Chondrocyte (in vitro differentiated cells): ENCODE results near the gene TENT4A. TPM values are rescaled to one million over a fixed set of nuclear protein-coding genes. Genes with fewer than 3 reads are reported as not detected.
A peak's percentile ranks its signal among the peaks of the same experiment; 100 is the strongest.

ENCODE experiments used
- DNase-seq: peaks from one replicate; pipeline ENCODE4 v3.0.0; 2021; ENCODE audit warnings: mixed read lengths, low spot score
- H3K27ac Mint-ChIP-seq: one replicate; pipeline ENCODE4 v1.8.0; 2021; ENCODE audit warnings: mild to moderate bottlenecking, moderate library complexity, mixed read lengths; ENCODE audit not compliant: unreplicated experiment
- H3K27me3 Mint-ChIP-seq: 2 replicates; pipeline ENCODE4 v1.8.0; 2021; ENCODE audit warnings: low read depth, mixed read lengths
- H3K36me3 Mint-ChIP-seq: 2 replicates; pipeline ENCODE4 v1.8.0; 2021; ENCODE audit warnings: low read depth, mixed read lengths
- H3K4me1 Mint-ChIP-seq: 2 replicates; pipeline ENCODE4 v1.8.0; 2021; ENCODE audit warnings: low read depth, mild to moderate bottlenecking, mixed read lengths
- H3K4me3 Mint-ChIP-seq: one replicate; pipeline ENCODE4 v1.8.0; 2021; ENCODE audit warnings: mild to moderate bottlenecking, moderate library complexity, mixed read lengths; ENCODE audit not compliant: unreplicated experiment
- H3K9me3 Mint-ChIP-seq: 2 replicates; pipeline ENCODE4 v1.8.0; 2021; ENCODE audit warnings: low read depth, mixed read lengths
- total RNA-seq: library from RNA; stranded (reverse); gene quantifications from 3 replicates; pipeline ENCODE4 v1.2.1, GENCODE V29; 2021
- TF ChIP-seq, protein P1 (sequence below): fragments of 200-600 bp; sonication (generic); IDR thresholded peaks from 2 replicates; pipeline ENCODE4 v1.5.0; 2021; ENCODE audit warnings: antibody characterized with exemption, mild to moderate bottlenecking, moderate library complexity

TENT4A gene
- total RNA-seq, 1 donor from 2014 or later = 21.5 TPM

DNA sequence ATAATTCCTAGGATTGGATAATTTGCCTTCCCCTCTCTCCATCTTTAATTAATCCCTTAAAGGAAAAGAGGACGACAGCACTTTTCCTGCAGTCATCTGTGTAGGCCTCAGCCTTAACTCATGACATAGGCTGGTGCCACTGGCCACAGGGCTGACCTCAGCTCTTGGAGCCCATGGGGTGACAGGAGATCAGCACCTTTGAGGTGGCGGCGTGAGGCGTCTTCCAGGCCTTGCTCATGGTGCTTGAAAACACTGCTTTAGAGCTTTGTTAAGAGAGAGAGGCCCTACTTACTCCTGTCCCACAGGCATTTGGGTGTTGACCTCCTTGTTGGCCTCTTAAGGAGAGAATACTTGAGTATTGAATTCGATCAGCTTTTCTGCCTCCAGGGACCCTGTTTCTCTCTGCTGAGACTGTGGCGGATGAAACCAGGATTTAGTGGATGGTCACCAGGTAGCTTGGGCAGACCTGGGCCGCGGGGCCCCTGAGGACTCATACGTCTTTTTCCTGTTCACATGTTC is 23.4 kb downstream of the TENT4A start:
- Mint-ChIP-seq H3K27me3 (no peaks in the 10 kb centered on the region), H3K4me3 (no peak overlapping the region), H3K27ac (peak overlapping the region; percentile 24), H3K36me3 (peaks cover 13% of the 10 kb centered on the region), H3K9me3 (no peaks in the 10 kb centered on the region), H3K4me1 (peaks cover 45% of the 10 kb centered on the region)
- DNase-seq = no peak
- TF ChIP-seq, protein P1, sequence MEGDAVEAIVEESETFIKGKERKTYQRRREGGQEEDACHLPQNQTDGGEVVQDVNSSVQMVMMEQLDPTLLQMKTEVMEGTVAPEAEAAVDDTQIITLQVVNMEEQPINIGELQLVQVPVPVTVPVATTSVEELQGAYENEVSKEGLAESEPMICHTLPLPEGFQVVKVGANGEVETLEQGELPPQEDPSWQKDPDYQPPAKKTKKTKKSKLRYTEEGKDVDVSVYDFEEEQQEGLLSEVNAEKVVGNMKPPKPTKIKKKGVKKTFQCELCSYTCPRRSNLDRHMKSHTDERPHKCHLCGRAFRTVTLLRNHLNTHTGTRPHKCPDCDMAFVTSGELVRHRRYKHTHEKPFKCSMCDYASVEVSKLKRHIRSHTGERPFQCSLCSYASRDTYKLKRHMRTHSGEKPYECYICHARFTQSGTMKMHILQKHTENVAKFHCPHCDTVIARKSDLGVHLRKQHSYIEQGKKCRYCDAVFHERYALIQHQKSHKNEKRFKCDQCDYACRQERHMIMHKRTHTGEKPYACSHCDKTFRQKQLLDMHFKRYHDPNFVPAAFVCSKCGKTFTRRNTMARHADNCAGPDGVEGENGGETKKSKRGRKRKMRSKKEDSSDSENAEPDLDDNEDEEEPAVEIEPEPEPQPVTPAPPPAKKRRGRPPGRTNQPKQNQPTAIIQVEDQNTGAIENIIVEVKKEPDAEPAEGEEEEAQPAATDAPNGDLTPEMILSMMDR = no peak

DNA sequence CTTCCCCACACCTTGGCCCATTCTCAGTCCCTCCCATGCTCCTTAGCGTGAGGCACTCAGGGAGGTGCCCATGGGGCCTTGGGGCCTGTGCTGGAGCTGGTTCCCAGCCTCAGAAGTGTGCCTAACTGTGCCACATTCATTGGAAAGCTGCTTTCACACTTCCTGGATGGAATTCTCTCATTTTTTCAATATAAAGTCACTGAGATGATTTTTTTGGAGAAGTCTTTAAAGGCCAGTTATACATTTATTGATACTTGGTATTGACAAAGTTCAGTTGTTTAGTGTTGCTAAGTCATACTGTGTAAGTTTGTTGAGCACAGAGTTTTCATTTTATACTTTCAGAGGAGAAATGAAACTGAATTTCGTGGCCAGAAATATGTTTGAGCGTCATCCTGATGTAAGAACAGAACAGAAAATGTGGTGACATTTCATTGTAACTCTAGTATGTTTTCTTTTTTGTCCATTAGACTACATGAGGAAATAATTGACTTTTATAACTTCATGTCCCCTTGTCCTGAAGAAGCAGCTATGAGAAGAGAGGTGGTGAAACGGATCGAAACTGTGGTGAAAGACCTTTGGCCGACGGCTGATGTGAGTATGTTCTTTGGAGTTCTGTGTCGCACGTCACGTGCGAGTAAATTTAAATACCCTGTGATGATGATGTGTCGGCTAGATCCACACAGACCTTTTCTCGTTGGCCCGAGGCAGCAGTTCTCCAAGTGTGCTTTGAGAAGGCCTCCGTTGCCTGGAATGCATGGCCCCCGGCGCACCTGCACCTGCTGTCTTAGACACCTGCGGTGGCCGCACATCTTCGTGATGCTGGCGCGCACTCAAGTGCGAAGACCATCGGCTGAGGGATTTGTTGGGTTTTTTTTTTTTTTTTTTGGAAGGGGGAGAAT is 24.1 kb downstream of the TENT4A start:
- Mint-ChIP-seq H3K27me3 (no peaks in the 10 kb centered on the region), H3K4me1 (peaks cover 38% of the 10 kb centered on the region), H3K9me3 (no peaks in the 10 kb centered on the region), H3K36me3 (peaks cover 13% of the 10 kb centered on the region), H3K4me3 (no peak overlapping the region), H3K27ac (peak overlapping the region; percentile 24)
- DNase-seq = no peak
- TF ChIP-seq, protein P1 = no peak

DNA sequence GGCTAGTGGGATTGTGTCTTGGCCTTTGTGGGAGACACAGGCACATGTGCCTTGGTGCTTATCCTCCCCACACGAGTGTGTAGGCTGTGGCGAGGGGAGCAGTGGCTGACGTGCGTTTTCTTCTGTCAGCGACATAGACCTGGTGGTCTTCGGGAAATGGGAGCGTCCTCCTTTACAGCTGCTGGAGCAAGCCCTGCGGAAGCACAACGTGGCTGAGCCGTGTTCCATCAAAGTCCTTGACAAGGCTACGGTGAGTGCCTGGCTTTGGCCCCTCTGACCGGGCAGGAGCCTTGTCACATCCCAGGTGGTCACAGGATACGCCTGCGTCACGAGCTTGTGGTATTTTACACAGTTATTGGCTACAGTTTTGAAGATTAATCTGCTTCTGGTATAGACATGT is 26.4 kb downstream of the TENT4A start:
- Mint-ChIP-seq H3K9me3 (no peaks in the 10 kb centered on the region), H3K4me1 (peaks cover 18% of the 10 kb centered on the region), H3K4me3 (no peak overlapping the region), H3K27ac (no peak overlapping the region), H3K36me3 (peaks cover 20% of the 10 kb centered on the region), H3K27me3 (no peaks in the 10 kb centered on the region)
- TF ChIP-seq, protein P1 = no peak
- no peak for DNase-seq

DNA sequence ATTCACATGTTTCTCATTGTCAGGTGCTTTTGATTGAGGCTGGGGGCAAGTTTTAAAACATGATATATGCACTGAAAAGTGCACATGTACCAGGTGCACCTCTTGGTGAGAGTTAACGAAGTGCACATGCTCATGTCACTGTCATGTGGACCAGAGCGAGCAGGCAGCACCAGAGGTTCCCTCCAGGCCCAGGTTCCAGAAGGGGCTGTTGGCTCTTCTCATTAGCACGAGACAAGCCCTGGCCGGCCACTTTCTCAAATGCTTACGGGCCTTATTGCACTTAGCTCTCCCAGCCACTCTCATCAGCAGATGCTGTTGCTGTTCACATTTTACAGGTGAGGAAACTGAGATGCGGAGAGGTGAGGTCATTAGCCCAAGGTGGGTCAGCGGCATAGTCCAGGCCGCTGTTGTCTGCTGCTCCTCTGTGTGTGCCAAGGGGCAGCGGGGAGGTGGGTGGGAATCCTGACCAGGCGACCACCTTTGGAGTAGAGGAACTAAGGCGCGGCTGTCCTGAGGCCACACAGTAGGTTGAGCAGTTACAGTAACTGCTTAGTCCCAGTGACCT is 27.4 kb downstream of the TENT4A start:
- no peaks in the 10 kb centered on the region for H3K9me3 Mint-ChIP-seq
- no peaks in the 10 kb centered on the region for H3K27me3 Mint-ChIP-seq
- no peak overlapping the region for H3K27ac Mint-ChIP-seq
- DNase-seq = no peak
- peaks cover 20% of the 10 kb centered on the region for H3K36me3 Mint-ChIP-seq
- H3K4me3 Mint-ChIP-seq = no peak overlapping the region
- peaks cover 7% of the 10 kb centered on the region for H3K4me1 Mint-ChIP-seq
- TF ChIP-seq, protein P1 = no peak

DNA sequence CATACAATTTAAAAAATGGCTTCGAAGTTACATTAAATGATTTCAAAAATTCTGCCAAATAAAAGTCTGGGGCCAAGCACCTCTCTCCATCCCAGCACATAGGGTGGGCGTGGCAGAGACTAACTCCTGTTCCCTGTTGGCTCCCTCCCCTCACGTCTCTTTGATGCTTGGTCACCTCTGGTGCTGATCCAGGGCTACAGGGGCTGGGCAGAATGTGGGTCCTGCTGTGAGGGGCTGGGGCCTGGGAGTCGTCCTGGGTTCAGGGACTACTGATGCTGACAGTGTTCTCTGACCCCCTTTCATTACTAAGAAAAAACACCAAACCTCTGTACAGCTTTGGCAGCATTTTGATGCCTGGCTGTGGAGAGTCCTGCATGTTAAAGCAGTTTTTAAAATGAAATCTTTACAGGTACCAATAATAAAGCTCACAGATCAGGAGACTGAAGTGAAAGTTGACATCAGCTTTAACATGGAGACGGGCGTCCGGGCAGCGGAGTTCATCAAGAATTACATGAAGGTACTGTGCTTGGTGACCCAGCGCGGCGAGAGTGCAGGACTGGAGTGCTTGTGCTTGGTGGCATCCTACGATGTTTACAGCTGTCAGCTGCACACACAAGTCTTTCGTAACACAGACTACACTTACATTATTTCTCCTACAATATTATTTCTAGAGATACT is 29.0 kb downstream of the TENT4A start:
- peaks cover 25% of the 10 kb centered on the region for H3K36me3 Mint-ChIP-seq
- no peak overlapping the region for H3K4me3 Mint-ChIP-seq
- peaks cover 7% of the 10 kb centered on the region for H3K4me1 Mint-ChIP-seq
- TF ChIP-seq, protein P1 = no peak
- no peaks in the 10 kb centered on the region for H3K9me3 Mint-ChIP-seq
- DNase-seq = no peak
- no peaks in the 10 kb centered on the region for H3K27me3 Mint-ChIP-seq
- H3K27ac Mint-ChIP-seq = no peak overlapping the region
